Renal cortex interstitium (tissue), 15 donors: Measurements from ENCODE around the gene C5orf24. TPM values are rescaled to one million over a fixed set of nuclear protein-coding genes. Genes with fewer than 3 reads are reported as not detected.
"Not testable (repeated sequence)": the region's sequence is repeated elsewhere in the genome, so short reads cannot be mapped to it uniquely, and the experiment has no call there.

Source experiments
- DNase-seq, 11 donors: peaks; one replicate each; pipeline ENCODE4 v3.0.0-alpha.2; 2013; ENCODE audit warnings: low read depth in 9 of 11, low spot score in 4 of 11; ENCODE audit errors: extremely low read depth in 1 of 11
- long read RNA-seq, 16 experiments: transcript quantifications; one replicate each; lab custom pipeline, GENCODE V29; 2026
- polyA plus RNA-seq, 3 donors: library from polyadenylated mRNA; unstranded; fragments of 120-200 nt; gene quantifications; one replicate each; pipeline ENCODE4 v1.2.1, GENCODE V29; 2013; ENCODE audit not compliant: insufficient read length in 3 of 3

C5orf24 gene
- 100 to 1,000 TPM in 2 of 3 donors, 10 to 100 TPM in 1; 90.8 to 112 (median 108) TPM for polyA plus RNA-seq
- long read RNA-seq, donor 1, full-length matches to known transcripts = 24 of 24 reads
- long read RNA-seq, donor 1, partial matches to known transcripts = 0 of 24 reads
- long read RNA-seq, donor 1, other reads (novel, unspliced or antisense) = 0 of 24 reads
- long read RNA-seq, donor 2, full-length matches to known transcripts = 39 of 39 reads
- long read RNA-seq, donor 2, partial matches to known transcripts = 0 of 39 reads
- long read RNA-seq, donor 2, other reads (novel, unspliced or antisense) = 0 of 39 reads
- long read RNA-seq, donor 3, full-length matches to known transcripts = 54 of 54 reads
- long read RNA-seq, donor 3, partial matches to known transcripts = 0 of 54 reads
- long read RNA-seq, donor 3, other reads (novel, unspliced or antisense) = 0 of 54 reads
- long read RNA-seq, donor 4, full-length matches to known transcripts = 25 of 25 reads
- long read RNA-seq, donor 4, partial matches to known transcripts = 0 of 25 reads
- long read RNA-seq, donor 4, other reads (novel, unspliced or antisense) = 0 of 25 reads
- long read RNA-seq, donor 5 = 0 reads
- long read RNA-seq, donor 6, full-length matches to known transcripts = 49 of 49 reads
- long read RNA-seq, donor 6, partial matches to known transcripts = 0 of 49 reads
- long read RNA-seq, donor 6, other reads (novel, unspliced or antisense) = 0 of 49 reads
- long read RNA-seq, donor 7, full-length matches to known transcripts = 37 of 37 reads
- long read RNA-seq, donor 7, partial matches to known transcripts = 0 of 37 reads
- long read RNA-seq, donor 7, other reads (novel, unspliced or antisense) = 0 of 37 reads
- long read RNA-seq, donor 8 = 0 reads
- long read RNA-seq, donor 9, full-length matches to known transcripts = 25 of 25 reads
- long read RNA-seq, donor 9, partial matches to known transcripts = 0 of 25 reads
- long read RNA-seq, donor 9, other reads (novel, unspliced or antisense) = 0 of 25 reads
- long read RNA-seq, donor 10, full-length matches to known transcripts = 27 of 27 reads
- long read RNA-seq, donor 10, partial matches to known transcripts = 0 of 27 reads
- long read RNA-seq, donor 10, other reads (novel, unspliced or antisense) = 0 of 27 reads
- long read RNA-seq, donor 11, full-length matches to known transcripts = 28 of 28 reads
- long read RNA-seq, donor 11, partial matches to known transcripts = 0 of 28 reads
- long read RNA-seq, donor 11, other reads (novel, unspliced or antisense) = 0 of 28 reads
- long read RNA-seq, donor 12, full-length matches to known transcripts = 18 of 18 reads
- long read RNA-seq, donor 12, partial matches to known transcripts = 0 of 18 reads
- long read RNA-seq, donor 12, other reads (novel, unspliced or antisense) = 0 of 18 reads
- long read RNA-seq, donor 13 = 0 reads
- long read RNA-seq, donor 14, full-length matches to known transcripts = 30 of 30 reads
- long read RNA-seq, donor 14, partial matches to known transcripts = 0 of 30 reads
- long read RNA-seq, donor 14, other reads (novel, unspliced or antisense) = 0 of 30 reads
- long read RNA-seq, donor 15, full-length matches to known transcripts = 10 of 10 reads
- long read RNA-seq, donor 15, partial matches to known transcripts = 0 of 10 reads
- long read RNA-seq, donor 15, other reads (novel, unspliced or antisense) = 0 of 10 reads
- long read RNA-seq, donor 16, full-length matches to known transcripts = 77 of 148 reads
- long read RNA-seq, donor 16, partial matches to known transcripts = 71 of 148 reads
- long read RNA-seq, donor 16, other reads (novel, unspliced or antisense) = 0 of 148 reads

DNA sequence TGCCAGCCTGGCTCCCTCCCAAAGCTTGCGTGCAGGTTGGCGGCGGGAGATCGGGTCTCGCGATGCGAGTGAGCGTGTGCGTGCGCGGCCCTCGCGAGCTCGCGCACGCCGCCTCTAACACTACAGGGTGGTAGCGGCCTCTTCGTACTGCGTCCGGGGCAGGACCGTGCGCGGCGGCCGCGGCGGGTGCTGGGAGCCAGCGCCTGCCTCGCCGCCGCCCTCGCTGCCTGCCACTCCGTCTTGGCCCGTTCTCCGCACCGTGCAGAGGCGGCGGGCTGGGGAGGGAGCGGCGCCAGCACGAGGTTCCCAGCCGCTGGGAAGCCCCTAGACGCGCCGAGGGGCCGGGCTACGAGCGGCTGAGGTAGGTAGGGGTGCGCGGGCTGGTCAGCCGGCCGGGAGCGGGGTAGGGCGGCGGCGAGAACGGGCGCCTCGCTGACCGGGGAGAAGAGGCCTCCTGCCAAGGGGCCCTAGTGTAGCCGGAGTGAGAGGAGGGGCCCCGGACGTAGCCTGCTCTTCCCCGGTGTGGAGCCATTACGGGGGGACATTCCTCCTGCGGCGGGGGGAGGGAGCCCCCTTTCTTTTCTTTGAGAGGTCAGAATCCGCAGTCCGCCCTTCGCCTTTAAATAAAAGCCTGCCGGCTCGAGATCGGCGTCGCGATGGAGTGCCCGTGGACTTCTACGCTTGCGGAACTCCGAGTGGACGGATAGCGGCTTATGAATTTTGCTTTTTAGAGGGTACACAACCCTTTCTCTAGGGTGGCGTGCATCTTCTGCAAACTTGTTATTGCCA lies at the start of gene C5orf24:
Gene C5orf24 (plus strand): TSS at position 117 of the 789 bp plus-strand sequence. CDS start 8,933 bp downstream, outside the sequence.
- DNase-seq = peak; percentile 40 to 95 (median 92)

DNA sequence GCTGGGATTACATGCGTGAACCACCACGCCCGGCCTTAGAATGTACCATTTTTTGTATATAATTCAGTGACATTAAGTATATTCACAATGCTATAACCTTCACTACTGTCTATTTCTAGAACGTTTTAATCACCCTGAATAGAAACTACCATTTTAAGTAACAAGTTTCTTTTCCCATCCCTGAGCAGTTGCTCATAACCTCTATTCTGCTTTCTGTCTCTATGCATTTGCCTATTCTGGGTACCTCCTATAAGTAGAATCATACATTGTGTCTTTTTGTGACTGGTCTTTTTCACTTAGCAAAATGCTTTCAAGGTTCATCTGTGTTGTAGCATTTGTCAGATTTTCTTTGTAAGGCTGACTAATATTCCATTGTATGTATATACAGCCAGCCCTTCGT lies 47.3 kb upstream of the C5orf24 start:
- DNase-seq = no peak

DNA sequence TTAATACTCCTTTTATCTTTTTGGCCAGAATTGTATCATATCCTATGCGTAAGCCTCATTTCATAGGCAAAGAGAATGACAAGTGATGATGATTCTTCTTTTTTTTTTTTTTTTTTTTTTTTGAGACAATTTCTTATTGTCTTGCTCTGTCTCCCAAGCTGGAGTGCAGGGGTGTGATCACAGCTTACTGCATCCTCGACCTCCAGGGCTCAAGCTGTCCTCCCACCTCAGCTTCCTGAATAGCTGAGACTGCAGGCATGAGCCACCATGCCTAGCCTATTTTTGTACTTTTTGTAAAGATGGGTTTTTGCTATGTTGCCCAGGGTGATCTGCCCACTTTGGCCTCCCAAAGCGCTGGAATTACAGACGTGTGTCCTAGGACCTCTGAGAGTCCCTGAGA lies 41.9 kb upstream of the C5orf24 start:
- no peak for DNase-seq

DNA sequence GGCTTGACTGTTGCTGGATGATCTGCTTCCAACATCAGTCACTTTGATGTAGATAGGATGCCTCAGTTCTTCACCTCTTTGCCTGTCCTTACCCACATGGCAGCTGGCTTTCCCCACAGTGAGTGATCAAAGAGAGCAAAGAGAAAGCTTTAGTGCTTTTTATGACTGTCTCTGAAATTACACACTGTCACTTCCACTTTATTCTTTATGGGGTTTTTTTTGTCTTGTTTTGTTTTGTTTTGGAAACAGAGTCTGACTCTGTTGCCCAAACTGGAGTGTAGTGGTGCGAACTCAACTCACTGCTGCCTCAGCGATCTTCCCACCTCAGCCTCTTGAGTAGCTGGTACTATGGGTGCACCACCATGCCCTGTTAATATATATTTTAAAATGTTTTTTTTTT lies 32.4 kb upstream of the C5orf24 start:
- no peak for DNase-seq

DNA sequence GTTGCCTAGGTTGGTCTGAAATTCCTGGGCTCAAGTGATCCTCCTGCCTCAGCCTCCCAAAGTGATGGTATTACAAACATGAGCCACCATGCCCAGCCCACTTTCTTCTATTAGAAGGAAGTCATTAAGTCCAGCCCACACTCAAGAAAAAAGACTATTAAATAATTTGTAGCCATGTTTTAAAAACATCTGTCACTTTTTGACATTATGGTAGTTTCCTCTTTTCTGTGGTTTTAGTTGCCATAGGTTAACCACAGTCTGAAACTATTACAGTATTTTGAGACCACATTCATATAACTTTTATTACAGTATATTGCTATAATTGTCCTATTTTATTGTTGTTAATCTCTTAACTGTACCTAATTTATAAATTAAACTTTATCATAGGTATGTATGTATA lies 31.9 kb upstream of the C5orf24 start:
- DNase-seq = no peak

DNA sequence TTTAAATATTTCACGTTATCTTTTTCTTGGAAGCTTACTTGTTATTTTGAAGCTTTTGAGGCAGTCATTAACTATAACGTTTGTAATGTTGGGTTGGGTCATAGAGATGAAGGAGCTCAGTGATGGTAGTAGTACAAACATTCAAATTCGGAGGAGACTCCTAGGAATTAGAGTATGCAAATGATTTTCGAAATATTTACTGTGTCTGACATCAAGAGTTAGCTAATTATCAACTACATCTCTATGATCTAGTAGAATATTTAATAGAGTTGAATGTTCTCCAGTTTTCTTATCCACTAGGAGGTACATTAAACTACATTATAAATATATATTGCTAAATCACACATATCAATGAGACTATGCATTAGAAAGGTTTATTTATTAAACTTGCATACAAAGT lies 28.8 kb upstream of the C5orf24 start:
- no peak for DNase-seq

DNA sequence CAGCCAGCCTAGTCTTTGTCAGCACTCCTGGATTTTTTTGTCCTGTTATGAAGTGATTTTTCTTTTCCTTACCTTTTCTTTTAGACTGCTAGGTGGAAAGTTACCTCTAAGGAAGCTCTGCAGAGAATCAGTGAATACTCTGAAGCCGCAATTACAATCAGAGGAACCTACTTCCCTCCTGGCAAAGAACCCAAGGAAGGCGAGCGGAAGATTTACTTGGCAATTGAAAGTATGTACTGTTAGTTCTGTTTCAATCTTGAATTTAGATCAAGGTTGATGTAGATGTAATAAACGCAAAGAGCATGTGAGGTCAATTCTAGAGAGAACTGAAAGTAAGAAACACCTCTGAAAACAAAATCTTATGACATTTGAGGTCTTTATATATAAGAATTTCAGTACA lies 27.0 kb upstream of the C5orf24 start:
- no peak for DNase-seq

DNA sequence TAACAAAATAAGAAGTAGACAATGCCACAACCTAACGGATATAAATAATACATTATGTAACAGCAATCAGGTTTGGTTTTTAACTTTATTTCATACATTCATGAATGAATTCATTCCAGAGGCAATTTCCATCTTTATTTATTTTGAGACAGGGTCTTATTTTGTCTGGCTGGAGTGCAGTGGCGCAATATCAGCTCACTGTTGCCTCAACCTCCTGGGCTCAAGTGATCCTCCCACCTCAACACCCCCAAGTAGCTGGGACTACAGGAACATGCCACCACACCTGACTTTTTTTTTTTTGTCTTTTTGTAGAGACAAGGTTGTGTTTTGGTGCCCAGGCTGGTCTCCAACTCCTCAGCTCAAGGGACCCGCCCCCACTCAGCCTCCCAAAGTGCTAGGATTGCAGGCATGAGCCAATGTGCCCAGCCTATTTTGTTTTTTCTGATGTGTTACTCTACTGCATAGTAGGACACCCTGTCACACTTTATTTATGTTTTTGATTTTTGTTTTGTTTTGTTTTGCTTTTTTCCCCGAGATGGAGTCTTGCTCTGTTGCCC lies 26.3 kb upstream of the C5orf24 start:
- DNase-seq = no peak

DNA sequence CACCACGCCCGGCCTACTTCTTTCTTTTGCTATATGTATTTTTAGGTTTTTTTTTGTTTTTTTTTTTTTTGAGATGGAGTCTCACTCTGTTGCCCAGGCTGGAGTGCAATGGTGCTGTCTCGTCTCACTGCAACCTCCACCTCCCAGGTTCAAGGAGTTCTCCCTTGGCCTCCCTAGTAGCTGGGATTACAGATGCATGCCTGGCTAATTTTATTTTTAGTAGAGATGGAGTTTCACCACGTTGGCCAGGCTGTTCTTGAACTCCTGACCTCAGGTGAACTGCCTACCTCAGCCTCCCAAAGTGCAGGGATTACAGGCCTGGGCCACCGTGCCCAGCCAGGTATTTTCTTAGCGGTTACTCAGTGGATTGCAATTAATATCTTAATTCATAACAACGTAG lies 23.9 kb upstream of the C5orf24 start:
- no peak for DNase-seq

DNA sequence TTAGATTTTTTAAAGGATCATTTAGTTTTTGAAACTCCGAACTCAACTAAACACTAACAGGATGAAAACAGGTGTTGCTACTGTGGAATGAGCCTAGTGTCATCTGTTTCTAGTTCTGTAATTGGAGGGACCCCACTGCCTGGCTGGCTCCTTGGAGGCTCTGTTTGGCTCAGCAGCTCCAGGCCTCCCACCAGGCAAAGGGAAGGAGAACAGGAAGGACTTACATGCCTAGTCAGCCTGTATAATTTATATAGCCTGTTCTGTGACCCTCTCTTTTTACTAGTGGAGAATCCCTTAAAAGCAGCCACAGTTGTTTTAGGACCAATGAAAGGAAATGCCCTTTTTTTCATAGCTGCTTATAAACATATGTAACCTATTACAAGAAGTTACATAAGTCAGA lies 21.1 kb upstream of the C5orf24 start:
- DNase-seq = no peak

DNA sequence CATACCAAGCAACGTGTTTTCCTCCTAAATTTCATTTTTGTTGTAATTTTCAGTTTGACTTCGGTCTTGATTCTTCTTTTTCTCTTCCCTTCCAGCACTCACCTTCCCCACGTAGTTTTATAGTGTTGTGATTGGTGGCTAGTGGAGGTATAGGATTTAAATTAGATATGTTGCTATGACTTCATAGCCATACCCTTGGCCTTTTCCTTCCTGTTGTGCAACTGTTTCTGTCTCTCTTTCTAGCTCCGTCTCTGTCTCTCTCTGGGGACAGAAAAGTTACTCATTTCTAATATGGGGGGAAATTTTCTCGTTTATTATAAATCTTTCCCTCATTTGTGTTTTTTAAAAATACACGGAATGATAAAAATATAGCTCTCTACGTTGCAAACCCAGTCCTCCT lies 20.6 kb upstream of the C5orf24 start:
- DNase-seq = no peak

DNA sequence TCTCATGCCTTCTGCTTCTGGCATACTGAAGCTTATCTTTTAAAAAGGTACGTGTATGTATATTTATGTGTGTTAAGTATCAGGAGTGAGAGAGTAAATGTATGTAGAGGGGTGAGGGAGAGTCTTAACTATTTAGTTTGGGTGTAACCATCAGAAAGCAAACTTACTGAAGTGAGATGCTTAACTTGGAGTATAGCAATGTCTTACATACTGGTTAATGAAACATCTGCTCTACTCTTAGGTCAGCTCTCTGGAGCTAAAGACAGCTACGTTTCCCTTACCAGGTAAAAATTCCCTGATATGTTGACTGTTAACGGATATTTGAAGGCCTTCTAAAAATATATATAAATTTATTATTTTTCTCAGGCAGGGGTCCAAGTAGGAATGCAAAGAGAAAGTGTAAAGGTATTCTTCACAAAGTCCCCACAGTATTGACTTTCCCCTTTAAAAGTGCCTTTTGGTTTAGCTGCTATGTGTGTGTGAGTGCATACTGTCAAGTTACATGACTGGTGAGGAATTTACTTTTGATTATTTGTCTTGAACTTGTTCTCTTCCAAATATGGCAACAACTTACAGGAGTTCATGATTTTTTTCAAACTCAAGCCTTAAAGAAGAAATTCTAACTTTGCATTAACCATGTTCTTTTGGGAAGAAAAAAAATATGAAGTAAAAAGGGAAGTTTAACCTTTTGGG lies 12.3 kb upstream of the C5orf24 start:
- DNase-seq = no peak

DNA sequence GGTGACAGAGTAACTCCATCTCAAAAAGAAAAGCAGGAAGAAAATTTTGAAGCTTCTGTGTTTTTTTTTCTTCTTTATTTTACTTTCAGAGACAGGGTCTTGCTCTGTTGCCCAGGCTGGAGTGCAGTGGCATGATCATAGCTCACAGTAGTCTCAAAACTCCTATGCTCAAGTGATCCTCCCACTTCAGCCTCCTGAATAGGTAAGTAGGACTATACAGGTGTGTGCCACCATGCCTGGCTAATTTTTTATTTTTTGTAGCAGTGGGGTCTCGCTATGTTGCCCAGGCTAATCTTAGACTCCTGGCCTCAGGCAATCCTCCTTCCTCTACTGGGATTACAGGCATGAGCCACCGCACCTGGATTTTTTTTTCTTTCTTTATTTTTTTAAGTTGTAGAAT lies 10.1 kb upstream of the C5orf24 start:
- DNase-seq = no peak

DNA sequence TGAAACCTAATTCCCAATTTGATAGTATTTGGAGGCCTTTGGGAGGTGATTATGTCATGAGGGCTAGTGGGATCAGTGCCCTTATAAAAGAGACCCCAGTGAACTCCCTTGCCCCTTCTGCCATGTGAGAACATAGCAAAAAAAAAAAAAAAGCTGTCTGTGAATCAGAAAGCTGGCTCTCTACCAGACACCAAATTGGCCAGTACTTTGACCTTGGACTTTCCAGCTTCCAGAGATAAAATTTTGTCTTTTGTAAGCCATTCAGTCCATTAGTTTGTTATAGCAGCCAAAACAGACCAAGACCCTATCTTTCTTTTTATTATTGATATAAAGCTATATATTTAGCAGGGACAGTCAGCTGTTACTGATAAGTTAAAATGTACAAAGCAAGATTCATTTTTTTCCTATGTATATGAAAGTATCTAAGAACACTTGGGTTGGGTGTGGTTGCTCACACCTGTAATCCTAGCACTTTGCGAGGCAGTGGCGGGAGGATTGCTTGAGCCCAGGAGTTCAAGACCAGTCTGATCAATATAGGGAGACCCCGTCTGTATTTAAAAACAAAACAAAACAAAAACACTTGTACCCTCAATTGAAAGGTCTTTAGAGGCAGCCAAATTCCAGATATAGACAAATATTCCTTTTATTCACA lies 8.1 kb upstream of the C5orf24 start:
- no peak for DNase-seq

DNA sequence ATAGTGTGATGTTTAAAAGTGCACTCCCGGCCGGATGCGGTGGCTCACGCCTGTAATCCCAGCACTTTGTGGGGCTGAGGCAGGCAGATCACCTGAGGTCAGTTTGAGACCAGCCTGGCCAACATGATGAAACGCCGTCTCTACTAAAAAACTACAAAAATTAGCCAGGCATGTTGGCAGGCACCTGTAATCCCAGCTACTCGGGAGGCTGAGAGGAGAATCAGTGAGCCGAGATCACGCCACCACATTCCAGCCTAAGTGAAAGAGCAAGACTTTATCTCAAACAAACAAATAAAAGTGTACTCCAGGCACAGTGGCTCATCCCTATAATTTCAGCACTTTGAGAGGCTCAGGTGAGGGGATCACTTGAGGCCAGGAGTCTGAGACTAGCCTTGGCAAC lies 7.4 kb upstream of the C5orf24 start:
- not testable (repeated sequence) for DNase-seq

DNA sequence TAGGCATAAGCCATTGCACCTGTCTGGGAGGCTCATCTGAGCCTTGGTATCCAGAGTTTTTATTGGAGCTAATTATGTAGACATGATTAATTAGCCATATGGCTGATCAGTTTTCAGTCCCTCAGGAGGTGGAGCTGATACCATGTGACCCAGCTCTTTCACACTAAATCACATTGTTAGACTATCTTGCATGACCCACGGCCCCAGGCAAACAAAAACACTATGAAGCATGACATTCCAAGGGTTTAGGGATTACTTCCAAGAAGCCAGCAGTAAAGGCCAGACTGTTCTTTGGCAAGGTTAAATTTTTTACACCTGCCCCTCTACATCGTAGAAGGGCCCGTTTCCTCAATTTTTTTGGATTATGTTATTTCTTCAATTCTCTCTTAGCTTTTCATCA lies 5.0 kb upstream of the C5orf24 start:
- no peak for DNase-seq
